H9 (cell line): ENCODE measurements around the gene PRSS16. TPM values are rescaled to one million over a fixed set of nuclear protein-coding genes. Genes with fewer than 3 reads are reported as not detected.

Source experiments
- DNase-seq: peaks from one replicate; pipeline ENCODE4 v3.0.0-alpha.2; 2017
- H2AFZ ChIP-seq: one replicate; pipeline ENCODE4 v1.6.1; 2013; ENCODE audit warnings: mild to moderate bottlenecking, low read length, control low read depth, moderate library complexity
- H2AK5ac ChIP-seq: 2 replicates; pipeline ENCODE4 v1.6.1; 2013; ENCODE audit warnings: low read length, control low read depth, mixed read lengths; ENCODE audit not compliant: insufficient read length
- H2BK120ac ChIP-seq: one replicate; pipeline ENCODE4 v1.6.1; 2013; ENCODE audit warnings: low read depth, mild to moderate bottlenecking, low read length, control low read depth, inconsistent platforms; ENCODE audit not compliant: poor library complexity, severe bottlenecking
- H2BK12ac ChIP-seq: 2 replicates; pipeline ENCODE4 v1.6.1; 2013; ENCODE audit warnings: low read length, control low read depth, mixed read lengths, low read depth; ENCODE audit not compliant: insufficient read length
- H2BK15ac ChIP-seq: 2 replicates; pipeline ENCODE4 v1.6.1; 2013; ENCODE audit warnings: low read depth, low read length, control low read depth
- H2BK20ac ChIP-seq: one replicate; pipeline ENCODE4 v1.6.1; 2013; ENCODE audit warnings: low read depth, mild to moderate bottlenecking, low read length, control low read depth, inconsistent platforms; ENCODE audit not compliant: poor library complexity, severe bottlenecking
- H2BK5ac ChIP-seq: 2 replicates; pipeline ENCODE4 v1.6.1; 2013; ENCODE audit warnings: low read length, control low read depth, mixed read lengths; ENCODE audit not compliant: insufficient read length
- H3K14ac ChIP-seq: 2 replicates; pipeline ENCODE4 v1.6.1; 2013; ENCODE audit warnings: low read length, control low read depth; ENCODE audit not compliant: insufficient read depth
- H3K18ac ChIP-seq: 2 replicates; pipeline ENCODE4 v1.6.1; 2013; ENCODE audit warnings: low read depth, mild to moderate bottlenecking, mixed read lengths, low read length, control low read depth; ENCODE audit not compliant: insufficient read length
- H3K23ac ChIP-seq: 2 replicates; pipeline ENCODE4 v1.6.1; 2013; ENCODE audit warnings: low read length, control low read depth, mixed read lengths, low read depth; ENCODE audit not compliant: insufficient read length
- H3K23me2 ChIP-seq: 2 replicates; pipeline ENCODE4 v1.6.1; 2013; ENCODE audit warnings: low read depth, mild to moderate bottlenecking, mixed read lengths, low read length, control low read depth; ENCODE audit not compliant: insufficient read length, poor library complexity, severe bottlenecking
- H3K27ac ChIP-seq: 2 replicates; pipeline ENCODE4 v1.5.1; 2013; ENCODE audit warnings: low read length, control low read depth, mixed read lengths, low read depth; ENCODE audit not compliant: insufficient read length
- H3K27me3 ChIP-seq: 2 replicates; pipeline ENCODE4 v1.6.1; 2013; ENCODE audit warnings: low read length, control low read depth, inconsistent platforms; ENCODE audit not compliant: insufficient read depth
- H3K4ac ChIP-seq: 2 replicates; pipeline ENCODE4 v1.6.1; 2013; ENCODE audit warnings: low read depth, mild to moderate bottlenecking, control low read depth, inconsistent platforms, low read length, moderate library complexity
- H3K4me1 ChIP-seq: 2 replicates; pipeline ENCODE4 v1.6.1; 2013; ENCODE audit warnings: low read length, control low read depth, inconsistent platforms; ENCODE audit not compliant: insufficient read depth
- H3K4me2 ChIP-seq: 2 replicates; pipeline ENCODE4 v1.6.1; 2013; ENCODE audit warnings: low read length, control low read depth, mixed read lengths; ENCODE audit not compliant: insufficient read length, insufficient read depth
- H3K56ac ChIP-seq: 2 replicates; pipeline ENCODE4 v1.6.1; 2013; ENCODE audit warnings: low read depth, mild to moderate bottlenecking, mixed read lengths, low read length, control low read depth; ENCODE audit not compliant: insufficient read length
- H3K79me1 ChIP-seq: 2 replicates; pipeline ENCODE4 v1.6.1; 2013; ENCODE audit warnings: low read depth, mild to moderate bottlenecking, moderate library complexity, low read length, control low read depth, inconsistent platforms; ENCODE audit not compliant: insufficient read depth, poor library complexity, severe bottlenecking
- H3K79me2 ChIP-seq: 2 replicates; pipeline ENCODE4 v1.6.1; 2013; ENCODE audit warnings: low read length, control low read depth, inconsistent platforms; ENCODE audit not compliant: insufficient read depth
- H3K9ac ChIP-seq: 2 replicates; pipeline ENCODE4 v1.6.1; 2013; ENCODE audit warnings: low read length, control low read depth, mixed read lengths; ENCODE audit not compliant: insufficient read length; ENCODE audit errors: extremely low read depth
- H3K9me3 ChIP-seq: one replicate; pipeline ENCODE4 v1.6.1; 2013; ENCODE audit warnings: low read depth, low read length, inconsistent platforms; ENCODE audit not compliant: control insufficient read depth
- H3T11ph ChIP-seq: one replicate; pipeline ENCODE4 v1.6.1; 2013; ENCODE audit warnings: mild to moderate bottlenecking, low read length, control low read depth, inconsistent platforms
- H4K20me1 ChIP-seq: one replicate; pipeline ENCODE4 v1.6.1; 2013; ENCODE audit not compliant: control insufficient read depth, insufficient read length, insufficient read depth
- H4K5ac ChIP-seq: 2 replicates; pipeline ENCODE4 v1.6.1; 2013; ENCODE audit warnings: low read depth, mild to moderate bottlenecking, mixed read lengths, low read length, control low read depth; ENCODE audit not compliant: insufficient read length
- H4K8ac ChIP-seq: replicated peaks from 2 replicates; pipeline ENCODE4 v1.6.1; 2013; ENCODE audit warnings: low read length, control low read depth, mixed read lengths, low read depth; ENCODE audit not compliant: insufficient read length
- H4K91ac ChIP-seq: 2 replicates; pipeline ENCODE4 v1.6.1; 2013; ENCODE audit warnings: low read depth, mild to moderate bottlenecking, moderate library complexity, mixed read lengths, low read length, control low read depth; ENCODE audit not compliant: insufficient read length
- H3K27ac Mint-ChIP-seq, 3 experiments: 2 replicates in 2 of 3; 3 replicates in 1 of 3; pipeline ENCODE4 v1.8.0; 2020 to 2021; ENCODE audit warnings: mixed read lengths in 3 of 3, mild to moderate bottlenecking in 1 of 3, moderate library complexity in 1 of 3
- H3K27me3 Mint-ChIP-seq: 2 replicates; pipeline ENCODE4 v1.8.0; 2021; ENCODE audit warnings: low read depth, mild to moderate bottlenecking, moderate library complexity, mixed read lengths
- H3K36me3 Mint-ChIP-seq, 3 experiments: 2 replicates in 2 of 3; 3 replicates in 1 of 3; pipeline ENCODE4 v1.8.0; 2020 to 2021; ENCODE audit warnings: low read depth in 3 of 3, mixed read lengths in 3 of 3; ENCODE audit not compliant: insufficient read depth in 1 of 3
- H3K4me1 Mint-ChIP-seq, 2 experiments: 2 replicates each; pipeline ENCODE4 v1.8.0; 2020; ENCODE audit warnings: mixed read lengths in 2 of 2
- H3K4me3 Mint-ChIP-seq, 2 experiments: 2 replicates in 1 of 2; 3 replicates in 1 of 2; pipeline ENCODE4 v1.8.0; 2020 to 2021; ENCODE audit warnings: mild to moderate bottlenecking in 2 of 2, mixed read lengths in 2 of 2, moderate library complexity in 1 of 2
- H3K9me3 Mint-ChIP-seq, 2 experiments: 2 replicates in 1 of 2; 3 replicates in 1 of 2; pipeline ENCODE4 v1.8.0; 2020; ENCODE audit warnings: mild to moderate bottlenecking in 2 of 2, mixed read lengths in 2 of 2, moderate library complexity in 1 of 2
- CTCF ChIP-seq: fragments of 200-600 bp; sonication (generic); conservative IDR thresholded peaks from 3 replicates; pipeline ENCODE4 v1.8.0; 2021; ENCODE audit warnings: antibody characterized with exemption, mild to moderate bottlenecking
- WGBS: extraction: QIAGEN DNeasy Blood & Tissue Kit; methylation state at CpG from one replicate; pipeline ENCODE4 v1.1.7; 2013; ENCODE audit warnings: missing lambda C conversion rate, low lambda C conversion rate, mixed read lengths; ENCODE audit not compliant: insufficient read length; ENCODE audit errors: extremely low coverage; 5-methylcytosine and 5-hydroxymethylcytosine counted together
- total RNA-seq: library from RNA; stranded (reverse); gene quantifications from 2 replicates; pipeline ENCODE4 v1.2.1, GENCODE V29; 2021

PRSS16 gene
- total RNA-seq, 1 experiment from 2014 or later = 14.8 TPM

GRCh38 chr6:27267857-27268434, 20.4 kb downstream of the PRSS16 start:
- Mint-ChIP-seq H3K27me3 (peaks cover 23% of the 10 kb centered on the region), H3K36me3 (no peaks in the 10 kb centered on the region), H3K4me1 (peaks cover 0 to 9% of the 10 kb centered on the region in 2 experiments; a peak in 3 of 4 replicates), H3K4me3 (peak overlapping the region; percentile 48 to 73), H3K9me3 (no peaks in the 10 kb centered on the region), H3K27ac (no peak overlapping the region; a peak in 1 of 7 replicates)
- Histone ChIP-seq H2BK20ac (no peak overlapping the region), H2AK5ac (no peak overlapping the region), H2BK5ac (no peak overlapping the region), H3K14ac (no peak overlapping the region), H4K5ac (no peak overlapping the region), H3K27ac (no peak overlapping the region), H3K56ac (no peak overlapping the region), H3T11ph (no peak overlapping the region), H3K79me1 (no peaks in the 10 kb centered on the region), H2BK120ac (no peak overlapping the region), H4K91ac (no peak overlapping the region), H3K9me3 (no peaks in the 10 kb centered on the region), H3K23ac (no peak overlapping the region), H2AFZ (no peak overlapping the region), H3K4me2 (peak overlapping the region; percentile 23), H4K20me1 (no peaks in the 10 kb centered on the region), H3K79me2 (no peaks in the 10 kb centered on the region), H3K23me2 (no peaks in the 10 kb centered on the region), H2BK15ac (no peak overlapping the region), H3K4ac (no peak overlapping the region), H3K27me3 (no peaks in the 10 kb centered on the region; the same call in 1 of the 2 replicates), H2BK12ac (no peak overlapping the region), H4K8ac (no peak overlapping the region), H3K9ac (no peak overlapping the region), H3K18ac (no peak overlapping the region), H3K4me1 (no peaks in the 10 kb centered on the region)
- WGBS = no CpG with 5 or more reads among the region's 22 CpGs
- DNase-seq = no peak
- TF ChIP-seq CTCF = no peak
